SK-N-SH (cell line): Measurements from ENCODE around the gene IGSF5. TPM values are rescaled to one million over a fixed set of nuclear protein-coding genes. Genes with fewer than 3 reads are reported as not detected.

Experiments used
- CTCF ChIA-PET: fragments of 300-600, 350-600 bp; formaldehyde crosslinking; extraction: SDS; loops from one replicate; lab custom pipeline; 2021; lab: Yijun Ruan, JAX
- POLR2A ChIA-PET: fragments of 350-600 bp; sonication (Branson Sonifier 250); formaldehyde crosslinking; extraction: SDS; loops from one replicate; lab custom pipeline; 2020; ENCODE audit warnings: antibody characterized with exemption, inconsistent platforms; lab: Yijun Ruan, JAX
- DNase-seq: peaks from one replicate; pipeline ENCODE4 v3.0.0; 2012
- H2AFZ ChIP-seq: fragments of 200-600 bp; sonication (generic); 2 replicates; pipeline ENCODE4 v1.8.1; 2016; ENCODE audit warnings: antibody characterized with exemption, mild to moderate bottlenecking, low read depth
- H3F3A ChIP-seq: fragments of 200-600 bp; sonication (generic); replicated peaks from 2 replicates; pipeline ENCODE3; 2016; ENCODE audit warnings: antibody characterized with exemption, mild to moderate bottlenecking; ENCODE audit not compliant: insufficient read depth
- H3K27ac ChIP-seq, 2 experiments: fragments of 200-500 bp in 1 of 2; fragments of 200-600 bp in 1 of 2; sonication (Bioruptor generic) in 1 of 2; sonication (generic), shearing (Covaris generic) in 1 of 2; 2 replicates each; pipeline versions ENCODE4 v1.5.1 to v1.6.1; 2014 to 2016; ENCODE audit warnings: low read depth in 2 of 2, inconsistent platforms in 1 of 2, low read length in 1 of 2, mild to moderate bottlenecking in 1 of 2, mixed read lengths in 1 of 2
- H3K27me3 ChIP-seq: fragments of 200-600 bp; sonication (generic), shearing (Covaris generic); 2 replicates; pipeline ENCODE4 v1.6.1; 2016; ENCODE audit warnings: mixed run types; ENCODE audit not compliant: insufficient read depth
- H3K36me3 ChIP-seq, 2 experiments: fragments of 200-500 bp in 1 of 2; fragments of 200-600 bp in 1 of 2; sonication (Bioruptor generic) in 1 of 2; sonication (generic) in 1 of 2; replicated peaks in 1 of 2; 2 replicates each; pipeline versions ENCODE3 to v1.5.1; 2014 to 2016; ENCODE audit warnings: low read length in 1 of 2, mild to moderate bottlenecking in 1 of 2; ENCODE audit not compliant: insufficient read depth in 2 of 2, control insufficient read depth in 1 of 2
- H3K4me1 ChIP-seq, 2 experiments: fragments of 200-500 bp in 1 of 2; fragments of 200-600 bp in 1 of 2; sonication (Bioruptor generic) in 1 of 2; sonication (generic), shearing (Covaris generic) in 1 of 2; 2 replicates each; pipeline versions ENCODE4 v1.5.1 to v1.6.1; 2014 to 2016; ENCODE audit warnings: low read depth in 1 of 2, low read length in 1 of 2, mixed run types in 1 of 2; ENCODE audit not compliant: insufficient read depth in 2 of 2, control insufficient read depth in 1 of 2
- H3K4me2 ChIP-seq: fragments of 200-600 bp; sonication (generic), shearing (Covaris generic); 2 replicates; pipeline ENCODE4 v1.6.1; 2017; ENCODE audit warnings: mixed run types
- H3K4me3 ChIP-seq, 2 experiments: fragments of 200-500 bp in 1 of 2; fragments of 200-600 bp in 1 of 2; sonication (Bioruptor generic) in 1 of 2; sonication (generic), shearing (Covaris generic) in 1 of 2; 2 replicates each; pipeline versions ENCODE4 v1.5.1 to v1.8.1; 2014 to 2016; ENCODE audit warnings: low read depth in 2 of 2, inconsistent platforms in 1 of 2, low read length in 1 of 2, mild to moderate bottlenecking in 1 of 2, mixed read lengths in 1 of 2, moderate library complexity in 1 of 2
- H3K79me2 ChIP-seq: fragments of 200-600 bp; sonication (generic); 2 replicates; pipeline ENCODE4 v1.8.1; 2017; ENCODE audit warnings: mild to moderate bottlenecking; ENCODE audit not compliant: insufficient read depth
- H3K9ac ChIP-seq: fragments of 200-600 bp; sonication (generic); 2 replicates; pipeline ENCODE4 v1.6.1; 2017; ENCODE audit warnings: mixed run types
- H3K9me2 ChIP-seq: fragments of 200-600 bp; sonication (generic); 2 replicates; pipeline ENCODE4 v1.6.1; 2017; ENCODE audit warnings: mixed run types
- H3K9me3 ChIP-seq: fragments of 200-600 bp; sonication (generic); 2 replicates; pipeline ENCODE4 v1.6.1; 2017; ENCODE audit warnings: mixed run types, mild to moderate bottlenecking, moderate library complexity
- H4K20me1 ChIP-seq: fragments of 200-600 bp; sonication (generic); 2 replicates; pipeline ENCODE4 v1.6.1; 2017; ENCODE audit warnings: mild to moderate bottlenecking, mixed run types; ENCODE audit not compliant: insufficient read depth
- CHD2 ChIP-seq: fragments of 150-350 bp; IDR thresholded peaks from 2 replicates; pipeline ENCODE4 v1.6.1; 2018; ENCODE audit warnings: low read length; ENCODE audit not compliant: partially characterized antibody
- ELF1 ChIP-seq: IDR thresholded peaks from 2 replicates; pipeline ENCODE4 v1.4.0; 2012
- EZH2phosphoT487 ChIP-seq: fragments of 200-600 bp; sonication (generic); IDR thresholded peaks from 2 replicates; pipeline ENCODE4 v1.6.1; 2017; ENCODE audit warnings: low read depth, mixed run types, mild to moderate bottlenecking, antibody characterized with exemption, moderate library complexity, borderline replicate concordance
- FOXJ3 ChIP-seq: sonication (generic); formaldehyde crosslinking; IDR thresholded peaks from 2 replicates; pipeline ENCODE4 v1.5.1; 2020; ENCODE audit warnings: mild to moderate bottlenecking, missing genetic modification reagents
- FOXM1 ChIP-seq: IDR thresholded peaks from 2 replicates; pipeline ENCODE4 v1.4.0; 2012; ENCODE audit warnings: low read depth, mild to moderate bottlenecking
- GABPA ChIP-seq: IDR thresholded peaks from 2 replicates; pipeline ENCODE4 v1.4.0; 2012; ENCODE audit warnings: low read depth, mild to moderate bottlenecking
- GATA2 ChIP-seq: sonication (generic); formaldehyde crosslinking; IDR thresholded peaks from 2 replicates; pipeline ENCODE4 v1.5.0; 2020; ENCODE audit warnings: mild to moderate bottlenecking, missing genetic modification reagents
- NFIC ChIP-seq: IDR thresholded peaks from 2 replicates; pipeline ENCODE4 v1.4.0; 2012; ENCODE audit warnings: borderline replicate concordance
- NRF1 ChIP-seq: IDR thresholded peaks from 2 replicates; pipeline ENCODE4 v1.6.1; 2012; ENCODE audit warnings: low read depth, mild to moderate bottlenecking, low read length
- RFX5 ChIP-seq: IDR thresholded peaks from 2 replicates; pipeline ENCODE4 v1.6.1; 2012; ENCODE audit warnings: mild to moderate bottlenecking, improper control_type of control experiment, low read length
- RXRA ChIP-seq: IDR thresholded peaks from 2 replicates; pipeline ENCODE4 v1.4.0; 2012; ENCODE audit warnings: low read depth, mild to moderate bottlenecking, borderline replicate concordance
- SIN3A ChIP-seq: IDR thresholded peaks from 2 replicates; pipeline ENCODE4 v1.6.1; 2012; ENCODE audit warnings: low read depth, mild to moderate bottlenecking, low read length, moderate library complexity, borderline replicate concordance
- SMC3 ChIP-seq: IDR thresholded peaks from 2 replicates; pipeline ENCODE4 v1.6.1; 2012; ENCODE audit warnings: low read depth, low read length, improper control_type of control experiment
- TAF1 ChIP-seq: IDR thresholded peaks from 2 replicates; pipeline ENCODE4 v1.6.1; 2012; ENCODE audit warnings: low read depth, mild to moderate bottlenecking, low read length, moderate library complexity, borderline replicate concordance
- YY1 ChIP-seq: IDR thresholded peaks from 2 replicates; pipeline ENCODE4 v1.4.0; 2012; ENCODE audit warnings: low read depth, mild to moderate bottlenecking
- WGBS: methylation state at CpG from one replicate; pipeline ENCODE4 v1.1.6; 2017; ENCODE audit warnings: low lambda C conversion rate; 5-methylcytosine and 5-hydroxymethylcytosine counted together
- polyA plus RNA-seq, 3 experiments: library from polyadenylated mRNA; depleted of rRNA; stranded (reverse); fragments of >200 nt; gene quantifications; 2 replicates each; pipeline ENCODE4 v1.2.3, GENCODE V29; 2012
- TF ChIP-seq, protein P1 (sequence below): fragments of 200-600 bp; sonication (generic); IDR thresholded peaks from 2 replicates; pipeline ENCODE4 v1.6.1; 2017; ENCODE audit warnings: antibody characterized with exemption, mild to moderate bottlenecking, moderate library complexity
- TF ChIP-seq, protein P2 (sequence below): IDR thresholded peaks from 2 replicates; pipeline ENCODE4; 2012
- TF ChIP-seq, protein P3 (sequence below): IDR thresholded peaks from 2 replicates; pipeline ENCODE4 v1.4.0; 2012; ENCODE audit warnings: low read depth
- TF ChIP-seq, protein P4 (sequence below): IDR thresholded peaks from 2 replicates; pipeline ENCODE4 v1.4.0; 2012; ENCODE audit warnings: low read depth, borderline replicate concordance
- TF ChIP-seq, protein P5 (sequence below): IDR thresholded peaks from 2 replicates; pipeline ENCODE4 v1.4.0; 2012; ENCODE audit warnings: low read depth, borderline replicate concordance

The IGSF5 gene
- polyA plus RNA-seq, 1 of the 3 experiments (the other 2 are of a cell fraction), result 0.08 TPM

DNA sequence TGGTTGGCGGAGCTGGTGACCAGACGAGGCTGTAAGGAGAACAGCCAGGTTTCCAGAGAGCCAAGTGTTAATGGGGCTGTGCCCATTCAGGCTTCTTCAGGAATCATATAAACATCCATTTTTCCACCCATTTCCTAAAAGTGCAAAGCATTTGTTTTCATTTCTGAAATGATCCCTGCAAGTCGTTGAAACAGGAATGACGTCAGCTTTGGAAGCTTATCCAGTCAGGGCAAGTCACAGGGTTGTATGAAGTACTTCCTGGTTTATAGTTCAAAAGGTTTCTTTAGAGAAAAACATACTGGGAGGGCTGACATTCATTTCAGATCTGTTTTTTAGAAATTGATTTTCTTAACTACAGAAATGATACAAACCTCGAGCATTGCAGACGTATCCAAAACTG, 29.2 kb downstream of the IGSF5 start:
- POLR2A ChIA-PET, result no interaction called here
- 45% methylated on average over 6 of the region's 6 CpGs for WGBS

DNA sequence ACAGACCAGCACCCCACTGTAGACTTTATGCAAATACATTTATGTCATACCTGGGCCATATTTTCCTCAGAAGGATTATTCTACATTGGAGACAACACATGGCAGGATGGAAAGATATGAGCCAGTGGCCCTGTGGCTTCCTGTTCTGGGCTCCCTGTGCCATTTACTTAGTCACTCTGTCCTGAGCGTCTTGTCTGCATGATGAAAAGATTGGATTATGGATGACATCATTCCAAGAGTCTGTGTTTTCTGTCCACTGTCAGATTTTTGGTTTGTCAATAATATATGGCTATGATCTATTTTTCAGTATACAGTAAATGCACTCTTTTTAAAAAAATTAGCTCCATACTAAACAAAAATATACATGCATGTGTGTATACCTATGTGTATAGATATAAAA, 30.8 kb downstream of the IGSF5 start:
- no peaks in the 10 kb centered on the region for H3F3A ChIP-seq
- H3K4me1 ChIP-seq, result peaks cover 0 to 3% of the 10 kb centered on the region in 2 experiments; a peak in 1 of 4 replicates
- no peak overlapping the region for H3K4me2 ChIP-seq
- no peak for TF ChIP-seq YY1
- TF ChIP-seq NFIC, result no peak
- no peak for TF ChIP-seq ELF1
- TF ChIP-seq, protein P1, sequence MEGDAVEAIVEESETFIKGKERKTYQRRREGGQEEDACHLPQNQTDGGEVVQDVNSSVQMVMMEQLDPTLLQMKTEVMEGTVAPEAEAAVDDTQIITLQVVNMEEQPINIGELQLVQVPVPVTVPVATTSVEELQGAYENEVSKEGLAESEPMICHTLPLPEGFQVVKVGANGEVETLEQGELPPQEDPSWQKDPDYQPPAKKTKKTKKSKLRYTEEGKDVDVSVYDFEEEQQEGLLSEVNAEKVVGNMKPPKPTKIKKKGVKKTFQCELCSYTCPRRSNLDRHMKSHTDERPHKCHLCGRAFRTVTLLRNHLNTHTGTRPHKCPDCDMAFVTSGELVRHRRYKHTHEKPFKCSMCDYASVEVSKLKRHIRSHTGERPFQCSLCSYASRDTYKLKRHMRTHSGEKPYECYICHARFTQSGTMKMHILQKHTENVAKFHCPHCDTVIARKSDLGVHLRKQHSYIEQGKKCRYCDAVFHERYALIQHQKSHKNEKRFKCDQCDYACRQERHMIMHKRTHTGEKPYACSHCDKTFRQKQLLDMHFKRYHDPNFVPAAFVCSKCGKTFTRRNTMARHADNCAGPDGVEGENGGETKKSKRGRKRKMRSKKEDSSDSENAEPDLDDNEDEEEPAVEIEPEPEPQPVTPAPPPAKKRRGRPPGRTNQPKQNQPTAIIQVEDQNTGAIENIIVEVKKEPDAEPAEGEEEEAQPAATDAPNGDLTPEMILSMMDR, result no peak
- TF ChIP-seq EZH2phosphoT487, result no peak
- TF ChIP-seq RFX5, result no peak
- no peak for TF ChIP-seq SMC3
- TF ChIP-seq, protein P2, sequence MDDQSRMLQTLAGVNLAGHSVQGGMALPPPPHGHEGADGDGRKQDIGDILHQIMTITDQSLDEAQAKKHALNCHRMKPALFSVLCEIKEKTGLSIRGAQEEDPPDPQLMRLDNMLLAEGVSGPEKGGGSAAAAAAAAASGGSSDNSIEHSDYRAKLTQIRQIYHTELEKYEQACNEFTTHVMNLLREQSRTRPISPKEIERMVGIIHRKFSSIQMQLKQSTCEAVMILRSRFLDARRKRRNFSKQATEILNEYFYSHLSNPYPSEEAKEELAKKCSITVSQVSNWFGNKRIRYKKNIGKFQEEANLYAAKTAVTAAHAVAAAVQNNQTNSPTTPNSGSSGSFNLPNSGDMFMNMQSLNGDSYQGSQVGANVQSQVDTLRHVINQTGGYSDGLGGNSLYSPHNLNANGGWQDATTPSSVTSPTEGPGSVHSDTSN, result no peak
- TF ChIP-seq CHD2, result no peak
- TF ChIP-seq, protein P3, sequence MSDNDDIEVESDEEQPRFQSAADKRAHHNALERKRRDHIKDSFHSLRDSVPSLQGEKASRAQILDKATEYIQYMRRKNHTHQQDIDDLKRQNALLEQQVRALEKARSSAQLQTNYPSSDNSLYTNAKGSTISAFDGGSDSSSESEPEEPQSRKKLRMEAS, result no peak
- no peaks in the 10 kb centered on the region for H3K9me2 ChIP-seq
- no peak overlapping the region for H3K27ac ChIP-seq
- no peaks in the 10 kb centered on the region for H4K20me1 ChIP-seq
- H3K9ac ChIP-seq, result no peak overlapping the region
- ChIA-PET POLR2A (no interaction called here), CTCF (interaction anchor here (1.2 to 1.8 kb wide), 3 partner anchors 12 to 92 kb away, joined by 4 to 6 read pairs (median 4); partner anchors contain the start of gene PCP4)
- no peaks in the 10 kb centered on the region for H3K9me3 ChIP-seq
- no peak for DNase-seq
- H3K27me3 ChIP-seq, result no peaks in the 10 kb centered on the region
- WGBS, result 0% methylated on average over 1 of the region's 1 CpG
- no peaks in the 10 kb centered on the region for H3K79me2 ChIP-seq
- H3K36me3 ChIP-seq, result no peaks in the 10 kb centered on the region
- H2AFZ ChIP-seq, result no peak overlapping the region
- H3K4me3 ChIP-seq, result no peak overlapping the region

More for the DNA sequence above, 29.2 kb downstream of the IGSF5 start:
- TF ChIP-seq SIN3A, result no peak
- no peak for TF ChIP-seq RXRA
- TF ChIP-seq GABPA, result no peak
- TF ChIP-seq, protein P4, sequence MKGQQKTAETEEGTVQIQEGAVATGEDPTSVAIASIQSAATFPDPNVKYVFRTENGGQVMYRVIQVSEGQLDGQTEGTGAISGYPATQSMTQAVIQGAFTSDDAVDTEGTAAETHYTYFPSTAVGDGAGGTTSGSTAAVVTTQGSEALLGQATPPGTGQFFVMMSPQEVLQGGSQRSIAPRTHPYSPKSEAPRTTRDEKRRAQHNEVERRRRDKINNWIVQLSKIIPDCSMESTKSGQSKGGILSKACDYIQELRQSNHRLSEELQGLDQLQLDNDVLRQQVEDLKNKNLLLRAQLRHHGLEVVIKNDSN, result no peak
- TF ChIP-seq GATA2 (CRISPR knock-in tag), result no peak
- TF ChIP-seq, protein P5, sequence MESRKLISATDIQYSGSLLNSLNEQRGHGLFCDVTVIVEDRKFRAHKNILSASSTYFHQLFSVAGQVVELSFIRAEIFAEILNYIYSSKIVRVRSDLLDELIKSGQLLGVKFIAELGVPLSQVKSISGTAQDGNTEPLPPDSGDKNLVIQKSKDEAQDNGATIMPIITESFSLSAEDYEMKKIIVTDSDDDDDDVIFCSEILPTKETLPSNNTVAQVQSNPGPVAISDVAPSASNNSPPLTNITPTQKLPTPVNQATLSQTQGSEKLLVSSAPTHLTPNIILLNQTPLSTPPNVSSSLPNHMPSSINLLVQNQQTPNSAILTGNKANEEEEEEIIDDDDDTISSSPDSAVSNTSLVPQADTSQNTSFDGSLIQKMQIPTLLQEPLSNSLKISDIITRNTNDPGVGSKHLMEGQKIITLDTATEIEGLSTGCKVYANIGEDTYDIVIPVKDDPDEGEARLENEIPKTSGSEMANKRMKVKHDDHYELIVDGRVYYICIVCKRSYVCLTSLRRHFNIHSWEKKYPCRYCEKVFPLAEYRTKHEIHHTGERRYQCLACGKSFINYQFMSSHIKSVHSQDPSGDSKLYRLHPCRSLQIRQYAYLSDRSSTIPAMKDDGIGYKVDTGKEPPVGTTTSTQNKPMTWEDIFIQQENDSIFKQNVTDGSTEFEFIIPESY, result no peak
- no peak for TF ChIP-seq TAF1
- TF ChIP-seq NRF1, result no peak
- no peak for TF ChIP-seq FOXM1
- no peak for TF ChIP-seq FOXJ3
- no peak for TF ChIP-seq ELF1
- TF ChIP-seq YY1, result no peak
- Histone ChIP-seq H3K9me3 (no peaks in the 10 kb centered on the region), H3F3A (no peaks in the 10 kb centered on the region), H3K27ac (no peak overlapping the region), H3K9me2 (no peaks in the 10 kb centered on the region), H3K4me2 (no peak overlapping the region), H3K79me2 (no peaks in the 10 kb centered on the region), H3K27me3 (no peaks in the 10 kb centered on the region), H3K36me3 (no peaks in the 10 kb centered on the region), H3K4me3 (no peak overlapping the region), H2AFZ (no peak overlapping the region), H4K20me1 (no peaks in the 10 kb centered on the region), H3K9ac (no peak overlapping the region), H3K4me1 (peaks cover 0 to 3% of the 10 kb centered on the region in 2 experiments; a peak in 1 of 4 replicates)
- CTCF ChIA-PET, result no interaction called here
- DNase-seq, result no peak
